Hematopoietic multipotent progenitor cell treated with erythropoietin and hydrocortisone succinate and interleukin-3 and kit ligand, for 6 days (in vitro differentiated cells): ENCODE measurements around the gene CLEC2D.

ENCODE experiments used
- DNase-seq: peaks from one replicate; pipeline ENCODE4 v3.0.0-alpha.2; 2015

CLEC2D gene

GRCh38 chr12:9669534-9669933, at the start of gene CLEC2D:
Gene CLEC2D, plus strand, starts transcription at chr12:9669713. Its CDS starts 22 bp downstream, at chr12:9669735.
- DNase-seq: no peak

- no peak for DNase-seq
Measured at GRCh38 chr12:9625019-9625418, 44.5 kb upstream of the CLEC2D start.

- no peak for DNase-seq
Measured at GRCh38 chr12:9626291-9626690, 43.2 kb upstream of the CLEC2D start.

- no peak for DNase-seq
Measured at GRCh38 chr12:9626821-9627220, 42.7 kb upstream of the CLEC2D start.

- DNase-seq: no peak
Measured at GRCh38 chr12:9632766-9633165, 36.7 kb upstream of the CLEC2D start.

GRCh38 chr12:9634177-9634803, 35.2 kb upstream of the CLEC2D start:
- DNase-seq: peak; percentile 88

- DNase-seq: no peak
Measured at GRCh38 chr12:9634969-9635754, 34.4 kb upstream of the CLEC2D start.

- no peak for DNase-seq
Measured at GRCh38 chr12:9636150-9636850, 33.2 kb upstream of the CLEC2D start.

GRCh38 chr12:9636851-9637206, 32.7 kb upstream of the CLEC2D start:
- no peak for DNase-seq

GRCh38 chr12:9640024-9640423, 29.5 kb upstream of the CLEC2D start:
- no peak for DNase-seq

GRCh38 chr12:9642606-9643265, 26.8 kb upstream of the CLEC2D start:
- DNase-seq: no peak

GRCh38 chr12:9643266-9643660, 26.2 kb upstream of the CLEC2D start:
- no peak for DNase-seq

- DNase-seq: peak; percentile 70
Measured at GRCh38 chr12:9644985-9645551, 24.4 kb upstream of the CLEC2D start.

- peak; percentile 65 for DNase-seq
Measured at GRCh38 chr12:9646794-9647781, 22.4 kb upstream of the CLEC2D start.

GRCh38 chr12:9647825-9648700, 21.4 kb upstream of the CLEC2D start:
- DNase-seq: peak; percentile 94

- DNase-seq: peak; percentile 45
Measured at GRCh38 chr12:9648701-9649531, 20.6 kb upstream of the CLEC2D start.

GRCh38 chr12:9649532-9649940, 20.0 kb upstream of the CLEC2D start:
- DNase-seq: peak; percentile 47

- peak; percentile 45 for DNase-seq
Measured at GRCh38 chr12:9650151-9650576, 19.3 kb upstream of the CLEC2D start.

- DNase-seq: peak; percentile 73
Measured at GRCh38 chr12:9651265-9651729, 18.2 kb upstream of the CLEC2D start.

GRCh38 chr12:9660046-9660445, 9.5 kb upstream of the CLEC2D start:
- no peak for DNase-seq
